Neural progenitor cell (in vitro differentiated cells): ENCODE results near the gene DMWD.

ENCODE experiments used
- EZH2phosphoT487 ChIP-seq: fragments of 200-600 bp; sonication (generic); IDR thresholded peaks from 2 replicates; pipeline ENCODE4 v1.6.1; 2017; ENCODE audit warnings: antibody characterized with exemption
- TF ChIP-seq, protein P1 (sequence below): fragments of 200-600 bp; sonication (generic); IDR thresholded peaks from 2 replicates; pipeline ENCODE4 v1.5.1; 2017; ENCODE audit warnings: antibody characterized with exemption, mild to moderate bottlenecking

DNA sequence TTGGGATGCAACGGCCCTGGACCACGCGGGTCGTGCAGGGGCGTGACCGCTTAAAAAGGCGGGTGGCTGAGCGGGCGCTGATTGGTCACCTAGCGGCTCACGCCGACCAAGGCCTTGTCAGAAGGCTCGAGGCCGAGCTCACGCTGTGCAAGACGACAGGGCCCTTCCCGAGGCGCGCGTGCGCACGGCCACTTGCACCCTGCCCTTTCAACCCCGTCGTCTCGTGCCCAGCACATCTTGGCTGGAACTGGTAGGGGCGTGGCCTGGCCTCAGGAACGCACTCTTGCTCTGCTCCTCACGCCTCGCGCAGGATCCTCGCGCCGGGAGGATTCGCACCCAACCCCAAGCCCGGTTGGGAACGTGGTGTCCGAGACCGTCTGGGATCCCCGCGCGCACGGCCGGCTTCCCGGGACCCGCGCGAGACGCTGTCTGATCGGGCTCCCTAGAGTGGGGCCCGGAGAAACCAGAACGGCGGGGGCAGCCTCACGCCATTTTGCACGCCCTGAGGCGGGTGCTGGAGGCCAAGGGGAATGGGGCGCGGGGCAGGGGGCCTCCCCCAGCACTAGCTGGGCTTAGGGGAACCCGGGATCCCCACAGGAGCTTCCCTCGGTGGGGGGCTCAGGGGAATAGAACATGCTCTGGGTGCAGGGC, 59.4 kb downstream of the DMWD start, which contains the start of gene MEIOSIN:
- TF ChIP-seq, protein P1, sequence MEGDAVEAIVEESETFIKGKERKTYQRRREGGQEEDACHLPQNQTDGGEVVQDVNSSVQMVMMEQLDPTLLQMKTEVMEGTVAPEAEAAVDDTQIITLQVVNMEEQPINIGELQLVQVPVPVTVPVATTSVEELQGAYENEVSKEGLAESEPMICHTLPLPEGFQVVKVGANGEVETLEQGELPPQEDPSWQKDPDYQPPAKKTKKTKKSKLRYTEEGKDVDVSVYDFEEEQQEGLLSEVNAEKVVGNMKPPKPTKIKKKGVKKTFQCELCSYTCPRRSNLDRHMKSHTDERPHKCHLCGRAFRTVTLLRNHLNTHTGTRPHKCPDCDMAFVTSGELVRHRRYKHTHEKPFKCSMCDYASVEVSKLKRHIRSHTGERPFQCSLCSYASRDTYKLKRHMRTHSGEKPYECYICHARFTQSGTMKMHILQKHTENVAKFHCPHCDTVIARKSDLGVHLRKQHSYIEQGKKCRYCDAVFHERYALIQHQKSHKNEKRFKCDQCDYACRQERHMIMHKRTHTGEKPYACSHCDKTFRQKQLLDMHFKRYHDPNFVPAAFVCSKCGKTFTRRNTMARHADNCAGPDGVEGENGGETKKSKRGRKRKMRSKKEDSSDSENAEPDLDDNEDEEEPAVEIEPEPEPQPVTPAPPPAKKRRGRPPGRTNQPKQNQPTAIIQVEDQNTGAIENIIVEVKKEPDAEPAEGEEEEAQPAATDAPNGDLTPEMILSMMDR: no peak
- TF ChIP-seq EZH2phosphoT487: no peak
